GM12878 (cell line): ENCODE results near the gene PRKCE. TPM values are rescaled to one million over a fixed set of nuclear protein-coding genes. Genes with fewer than 3 reads are reported as not detected.

Experiments used
- ATAC-seq: fragments of 200-7000 bp; cut with Tn5 transposase; 3 replicates; pipeline ENCODE4 v1.9.1; 2020; ENCODE audit warnings: mild to moderate bottlenecking, moderate library complexity
- BruUV-seq: library from RNA; stranded (reverse); fragments of 400-500 nt; replicated peaks from 2 replicates; lab custom pipeline; 2021; lab: Mats Ljungman, UMichigan
- CTCF ChIA-PET: fragments of 300-600 bp; sonication (Branson Sonifier 250); formaldehyde crosslinking; extraction: SDS; loops from one replicate; lab custom pipeline; 2021; ENCODE audit warnings: inconsistent platforms; lab: Yijun Ruan, JAX
- POLR2A ChIA-PET: fragments of 350-600 bp; formaldehyde crosslinking; extraction: SDS; loops from one replicate; lab custom pipeline; 2021; ENCODE audit warnings: inconsistent platforms; lab: Charles Lee
- RAD21 ChIA-PET: fragments of 300-600 bp; sonication (Branson Sonifier 250); formaldehyde crosslinking; loops from one replicate; lab custom pipeline; 2023; ENCODE audit warnings: antibody characterized with exemption; ENCODE audit not compliant: unreplicated experiment; lab: Charles Lee
- SMC1A ChIA-PET: fragments of 300-600 bp; sonication (Branson Sonifier 250); formaldehyde crosslinking; loops from one replicate; lab custom pipeline; 2023; ENCODE audit not compliant: unreplicated experiment, uncharacterized antibody; lab: Charles Lee
- DNase-seq: peaks from one replicate; pipeline ENCODE4 v3.0.0-alpha.2; 2011; ENCODE audit warnings: low read depth, low spot score
- FAIRE-seq: peaks from 3 replicates; lab custom pipeline; 2011; peaks lifted over from hg19 to GRCh38; lab: Jason Lieb, UNC
- H2AFZ ChIP-seq: 2 replicates; pipeline ENCODE4 v1.6.0; 2011; ENCODE audit warnings: low read depth, low read length, control low read depth; ENCODE audit not compliant: control insufficient read depth
- H3K27ac ChIP-seq: 2 replicates; pipeline ENCODE4 v1.5.1; 2011; ENCODE audit warnings: control low read depth; ENCODE audit not compliant: control insufficient read depth, insufficient read depth
- H3K27me3 ChIP-seq, 2 experiments: replicated peaks in 1 of 2; 2 replicates each; pipeline versions ENCODE4 v1.6.0 to v1.6.1; 2011; ENCODE audit warnings: low read length in 1 of 2; ENCODE audit not compliant: control insufficient read depth in 2 of 2, insufficient read depth in 2 of 2
- H3K36me3 ChIP-seq, 2 experiments: 2 replicates each; pipeline ENCODE4 v1.5.1; 2011; ENCODE audit warnings: low read length in 1 of 2; ENCODE audit not compliant: control insufficient read depth in 2 of 2, insufficient read depth in 2 of 2
- H3K4me1 ChIP-seq: 2 replicates; pipeline ENCODE4 v1.6.1; 2011; ENCODE audit warnings: mild to moderate bottlenecking, low read length, moderate library complexity, mixed read lengths; ENCODE audit not compliant: control insufficient read depth, insufficient read depth
- H3K4me2 ChIP-seq: 2 replicates; pipeline ENCODE4 v1.6.0; 2011; ENCODE audit warnings: control low read depth; ENCODE audit not compliant: control insufficient read depth, insufficient read depth
- H3K4me3 ChIP-seq: fragments of 200-600 bp; sonication (generic); 2 replicates; pipeline ENCODE4 v1.5.1; 2016
- H3K79me2 ChIP-seq: 2 replicates; pipeline ENCODE4 v1.6.0; 2011; ENCODE audit warnings: low read length; ENCODE audit not compliant: control insufficient read depth, insufficient read depth
- H3K9ac ChIP-seq: 2 replicates; pipeline ENCODE4 v1.8.0; 2011; ENCODE audit warnings: low read length, control low read depth, mixed read lengths; ENCODE audit not compliant: control insufficient read depth, insufficient read depth
- H3K9me3 ChIP-seq: replicated peaks from 3 replicates; pipeline ENCODE4 v1.5.1; 2011; ENCODE audit warnings: mild to moderate bottlenecking, low read length; ENCODE audit not compliant: control insufficient read depth, insufficient read depth
- H4K20me1 ChIP-seq: 2 replicates; pipeline ENCODE4 v1.6.0; 2011; ENCODE audit not compliant: control insufficient read depth, insufficient read depth
- CEBPB ChIP-seq, 2 experiments: fragments of 150-350 bp in 1 of 2; IDR thresholded peaks; 2 replicates each; pipeline ENCODE4 v1.6.1; 2012 to 2014; ENCODE audit warnings: low read depth in 2 of 2, low read length in 2 of 2, borderline replicate concordance in 1 of 2, inconsistent platforms in 1 of 2
- FOS ChIP-seq: IDR thresholded peaks from 3 replicates; pipeline ENCODE4 v1.6.1; 2011; ENCODE audit warnings: borderline replicate concordance; ENCODE audit not compliant: insufficient read length; ENCODE audit errors: extremely low read depth
- NKRF ChIP-seq: fragments of 450-650 bp; conservative IDR thresholded peaks from 2 replicates; pipeline ENCODE4 v1.6.1; 2017; ENCODE audit warnings: mild to moderate bottlenecking, moderate library complexity
- RUNX3 ChIP-seq: IDR thresholded peaks from 2 replicates; pipeline ENCODE4 v1.6.1; 2012; ENCODE audit warnings: low read length, inconsistent platforms
- STAT3 ChIP-seq: IDR thresholded peaks from 2 replicates; pipeline ENCODE4 v1.6.1; 2011; ENCODE audit warnings: low read depth, low read length, improper control_type of control experiment
- SUZ12 ChIP-seq: fragments of 200-600 bp; sonication (generic); IDR thresholded peaks from one replicate; pipeline ENCODE4 v1.6.1; 2018; ENCODE audit warnings: antibody characterized with exemption, mild to moderate bottlenecking; ENCODE audit not compliant: unreplicated experiment
- TCF3 ChIP-seq: IDR thresholded peaks from 2 replicates; pipeline ENCODE4 v1.6.1; 2012; ENCODE audit warnings: low read depth, mild to moderate bottlenecking, low read length, borderline replicate concordance; ENCODE audit not compliant: insufficient read depth
- ZBTB4 ChIP-seq: fragments of 450-650 bp; formaldehyde crosslinking; IDR thresholded peaks from 2 replicates; pipeline ENCODE4 v1.4.0; 2022; ENCODE audit warnings: mild to moderate bottlenecking, moderate library complexity
- ZNF217 ChIP-seq: fragments of 450-650 bp; IDR thresholded peaks from 2 replicates; pipeline ENCODE4 v1.6.1; 2017; ENCODE audit warnings: antibody characterized with exemption, mild to moderate bottlenecking
- WGBS: methylation state at CpG from one replicate; pipeline ENCODE4 v1.1.6; 2016; ENCODE audit warnings: low lambda C conversion rate; ENCODE audit not compliant: insufficient replicate concordance, insufficient coverage; ENCODE audit errors: missing lambda C conversion rate; 5-methylcytosine and 5-hydroxymethylcytosine counted together
- in situ Hi-C: fragments of 300-500 bp; cut with MboI; formaldehyde crosslinking; loops from 9 replicates; pipeline ENCODE4 v1.14.3; 2018; ENCODE audit warnings: mixed read lengths
- intact Hi-C: fragments of 100-400 bp; cut with micrococcal nuclease; formaldehyde crosslinking; loops from one replicate; pipeline ENCODE4 v1.14.2; 2022; ENCODE audit not compliant: unreplicated experiment
- polyA plus RNA-seq, 11 experiments: library from polyadenylated mRNA; depleted of rRNA in 4 of 11; unstranded in 6 of 11; stranded (reverse) in 5 of 11; fragments of >200 nt; fragmentation: Nextera tagmentation in 4 of 11; fragmentation: Illumina TruSeq in 1 of 11; extraction: Ambion mirVana in 4 of 11; extraction: Trizol in 1 of 11; gene quantifications; 1 replicate in 1 of 11; 2 replicates in 10 of 11; pipeline versions ENCODE4 v1.2.1 to v1.2.3, GENCODE V29; 2011 to 2016; ENCODE audit warnings: inconsistent platforms in 2 of 11, missing spikeins in 2 of 11, low read depth in 1 of 11
- total RNA-seq, 4 experiments: library from RNA; depleted of rRNA in 3 of 4; stranded (reverse); fragments of >200 nt in 3 of 4; fragmentation: Illumina TruSeq in 1 of 4; extraction: Trizol in 1 of 4; gene quantifications; 2 replicates each; pipeline versions ENCODE4 v1.2.1 to v1.2.3, GENCODE V29; 2013 to 2021
- TF ChIP-seq, protein P1 (sequence below): fragments of 450-650 bp; IDR thresholded peaks from 2 replicates; pipeline ENCODE4 v1.6.1; 2018; ENCODE audit warnings: mild to moderate bottlenecking, low read depth, moderate library complexity; ENCODE audit not compliant: partially characterized antibody

PRKCE gene
- total and polyA plus RNA-seq, 10 of the 15 experiments (the other 5 are each of a cell fraction or from before 2014, with no cell fraction given) = 2.6 to 28.2 (median 11.3) TPM

GRCh38 chr2:45905632-45905958 is 254.1 kb downstream of the PRKCE start (continued):
- TF ChIP-seq, protein P1, sequence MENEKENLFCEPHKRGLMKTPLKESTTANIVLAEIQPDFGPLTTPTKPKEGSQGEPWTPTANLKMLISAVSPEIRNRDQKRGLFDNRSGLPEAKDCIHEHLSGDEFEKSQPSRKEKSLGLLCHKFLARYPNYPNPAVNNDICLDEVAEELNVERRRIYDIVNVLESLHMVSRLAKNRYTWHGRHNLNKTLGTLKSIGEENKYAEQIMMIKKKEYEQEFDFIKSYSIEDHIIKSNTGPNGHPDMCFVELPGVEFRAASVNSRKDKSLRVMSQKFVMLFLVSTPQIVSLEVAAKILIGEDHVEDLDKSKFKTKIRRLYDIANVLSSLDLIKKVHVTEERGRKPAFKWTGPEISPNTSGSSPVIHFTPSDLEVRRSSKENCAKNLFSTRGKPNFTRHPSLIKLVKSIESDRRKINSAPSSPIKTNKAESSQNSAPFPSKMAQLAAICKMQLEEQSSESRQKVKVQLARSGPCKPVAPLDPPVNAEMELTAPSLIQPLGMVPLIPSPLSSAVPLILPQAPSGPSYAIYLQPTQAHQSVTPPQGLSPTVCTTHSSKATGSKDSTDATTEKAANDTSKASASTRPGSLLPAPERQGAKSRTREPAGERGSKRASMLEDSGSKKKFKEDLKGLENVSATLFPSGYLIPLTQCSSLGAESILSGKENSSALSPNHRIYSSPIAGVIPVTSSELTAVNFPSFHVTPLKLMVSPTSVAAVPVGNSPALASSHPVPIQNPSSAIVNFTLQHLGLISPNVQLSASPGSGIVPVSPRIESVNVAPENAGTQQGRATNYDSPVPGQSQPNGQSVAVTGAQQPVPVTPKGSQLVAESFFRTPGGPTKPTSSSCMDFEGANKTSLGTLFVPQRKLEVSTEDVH = no peak
- peak; percentile 41 for TF ChIP-seq RUNX3
- TF ChIP-seq SUZ12 = no peak
- no peak for TF ChIP-seq NKRF
- TF ChIP-seq CEBPB (IDR thresholded peaks at IDR 0.05; ENCODE audit: borderline replicate concordance in 1 of 2, low read depth in 2 of 2, low read length in 2 of 2) = no peak

DNA sequence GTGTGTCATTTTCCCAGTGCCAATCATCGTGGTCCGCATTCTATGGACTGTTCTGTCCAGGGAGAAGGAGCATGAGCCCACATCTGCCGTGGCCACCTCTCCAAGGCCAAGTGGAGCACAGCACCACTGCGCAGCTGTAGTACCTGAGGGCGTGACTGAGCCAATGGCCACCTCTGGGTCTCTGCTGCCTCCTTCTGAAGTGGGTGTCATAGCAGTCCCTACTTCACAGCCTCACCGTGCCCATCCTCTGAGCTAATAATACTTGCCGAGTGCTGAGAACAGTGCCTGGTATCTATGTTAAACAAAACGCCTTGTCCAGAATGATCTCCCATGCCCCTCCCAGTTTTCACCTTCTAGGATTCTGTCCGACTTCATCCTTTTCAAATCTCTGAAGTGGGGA is 256.1 kb downstream of the PRKCE start:
- intact Hi-C loops (no loop called here), in situ Hi-C loops (no loop called here)
- Histone ChIP-seq H4K20me1 (no peaks in the 10 kb centered on the region), H3K4me3 (no peak overlapping the region), H3K4me2 (no peak overlapping the region), H3K4me1 (peaks cover 50% of the 10 kb centered on the region), H3K9ac (no peak overlapping the region), H3K9me3 (no peaks in the 10 kb centered on the region), H3K79me2 (peaks cover 2% of the 10 kb centered on the region), H3K36me3 (peaks cover 0 to 2% of the 10 kb centered on the region in 2 experiments; a peak in 1 of 4 replicates), H2AFZ (no peak overlapping the region), H3K27ac (no peak overlapping the region), H3K27me3 (no peaks in the 10 kb centered on the region)
- no TSS peak for BruUV-seq
- FAIRE-seq (no peak), DNase-seq (no peak), ATAC-seq (no peak)
- 51% methylated on average over 9 of the region's 9 CpGs for WGBS
- SMC1A ChIA-PET = interaction anchor here (1.7 to 4.1 kb wide), 3 partner anchors 11 to 73 kb away, joined by 7 to 55 read pairs (median 12); no protein-coding TSS in a partner anchor
- RAD21 ChIA-PET = interaction anchor here (0.6 to 7.5 kb wide), 3 partner anchors 14 to 72 kb away, joined by 5 to 53 read pairs (median 10); no protein-coding TSS in a partner anchor
- POLR2A ChIA-PET = no interaction called here
- CTCF ChIA-PET = interaction anchor here (1.6 kb wide), 1 partner anchor 68 kb away, joined by 3 read pairs; no protein-coding TSS in a partner anchor
- TF ChIP-seq RUNX3 (no peak), TCF3 (no peak), ZBTB4 (CRISPR knock-in tag) (no peak), FOS (no peak), ZNF217 (no peak), STAT3 (no peak)
